Measurements from ENCODE around the gene PRPF18.

The PRPF18 gene

DNA sequence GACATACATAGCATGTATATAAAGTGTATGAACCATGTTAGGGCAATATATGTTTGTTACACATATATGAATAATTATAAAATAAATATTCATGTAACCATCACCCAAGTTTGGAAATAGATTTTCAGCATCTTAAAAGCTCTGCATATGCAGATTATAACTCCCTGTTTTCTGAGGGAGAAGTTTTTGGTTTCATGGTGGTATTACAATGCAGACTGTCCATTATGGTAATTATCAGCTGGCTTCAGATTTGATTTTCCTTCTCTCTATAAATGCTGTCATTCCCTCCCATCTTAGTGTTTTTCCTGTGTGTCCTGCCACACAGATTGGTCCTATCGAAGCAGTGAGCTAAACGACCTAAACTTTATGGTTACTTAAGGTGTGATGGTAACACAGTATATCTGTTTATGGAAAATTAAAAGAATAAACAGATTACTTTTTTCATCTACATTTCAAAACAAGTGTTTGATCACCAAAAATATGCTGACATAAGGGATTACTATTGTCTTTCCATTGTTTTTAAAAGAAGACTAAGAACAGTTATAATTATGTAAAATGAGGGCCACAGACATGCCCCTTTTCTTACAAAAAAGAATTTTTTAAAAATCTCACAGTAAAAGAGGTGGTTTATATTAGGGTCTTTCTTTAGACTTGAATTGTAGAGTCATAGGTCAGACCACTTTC, 17.7 kb downstream of the PRPF18 start:
- DNase-seq (ENCODE audit: low read depth, low spot score) = no peak

- no peak for DNase-seq (ENCODE audit: low read depth, low spot score)
These were observed 21.6 kb downstream of the PRPF18 start for GRCh38 chr10:13608246-13608853.

GRCh38 chr10:13612654-13613373, 26.0 kb downstream of the PRPF18 start:
- no peak for DNase-seq (ENCODE audit: low read depth, low spot score)

DNA sequence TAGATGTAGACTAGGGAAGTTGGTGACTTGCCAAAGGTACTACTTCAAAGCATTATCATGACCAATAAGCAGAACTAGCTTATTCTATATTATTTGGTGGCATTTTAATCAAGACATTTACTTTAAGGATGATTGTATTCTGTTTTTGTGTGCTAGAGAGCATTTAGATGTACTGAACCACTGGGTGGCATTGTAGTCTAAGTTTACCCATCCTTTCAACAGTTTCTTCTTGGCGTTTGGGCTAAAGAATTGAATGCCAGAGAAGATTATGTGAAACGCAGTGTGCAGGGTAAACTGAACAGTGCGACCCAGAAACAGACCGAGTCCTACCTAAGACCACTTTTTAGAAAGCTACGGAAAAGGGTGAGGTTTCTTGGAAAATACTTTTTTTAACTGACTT, 26.8 kb downstream of the PRPF18 start:
- DNase-seq (ENCODE audit: low read depth, low spot score) = no peak

- DNase-seq (ENCODE audit: low read depth, low spot score) = no peak
These were observed 28.0 kb downstream of the PRPF18 start for GRCh38 chr10:13614530-13615332.

GRCh38 chr10:13615650-13616300, 29.0 kb downstream of the PRPF18 start:
- DNase-seq (ENCODE audit: low read depth, low spot score) = no peak

- DNase-seq (ENCODE audit: low read depth, low spot score) = no peak
These were observed 30.4 kb downstream of the PRPF18 start for GRCh38 chr10:13617116-13617515.

GRCh38 chr10:13621931-13622330, 35.2 kb downstream of the PRPF18 start:
- no peak for DNase-seq (ENCODE audit: low read depth, low spot score)

DNA sequence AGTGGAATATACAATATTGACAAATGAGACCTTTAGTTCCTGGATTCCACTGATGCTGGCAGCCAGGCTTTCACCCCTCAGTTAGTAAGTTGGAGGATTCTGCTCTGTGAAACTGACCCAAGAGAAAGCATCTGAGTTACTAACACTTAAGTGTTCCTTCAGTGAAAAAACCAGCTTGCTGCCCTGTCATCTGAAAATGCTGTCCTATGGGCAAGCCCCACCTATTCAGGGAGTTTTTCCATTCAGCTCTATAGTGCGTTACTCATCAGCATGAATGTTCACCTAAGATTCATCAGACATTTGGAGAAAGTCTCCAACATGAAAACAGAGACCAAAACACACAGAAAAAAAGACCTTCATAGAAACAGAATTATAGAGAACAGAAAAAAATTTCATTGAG, 37.9 kb downstream of the PRPF18 start:
- no peak for DNase-seq (ENCODE audit: low read depth, low spot score)

DNA sequence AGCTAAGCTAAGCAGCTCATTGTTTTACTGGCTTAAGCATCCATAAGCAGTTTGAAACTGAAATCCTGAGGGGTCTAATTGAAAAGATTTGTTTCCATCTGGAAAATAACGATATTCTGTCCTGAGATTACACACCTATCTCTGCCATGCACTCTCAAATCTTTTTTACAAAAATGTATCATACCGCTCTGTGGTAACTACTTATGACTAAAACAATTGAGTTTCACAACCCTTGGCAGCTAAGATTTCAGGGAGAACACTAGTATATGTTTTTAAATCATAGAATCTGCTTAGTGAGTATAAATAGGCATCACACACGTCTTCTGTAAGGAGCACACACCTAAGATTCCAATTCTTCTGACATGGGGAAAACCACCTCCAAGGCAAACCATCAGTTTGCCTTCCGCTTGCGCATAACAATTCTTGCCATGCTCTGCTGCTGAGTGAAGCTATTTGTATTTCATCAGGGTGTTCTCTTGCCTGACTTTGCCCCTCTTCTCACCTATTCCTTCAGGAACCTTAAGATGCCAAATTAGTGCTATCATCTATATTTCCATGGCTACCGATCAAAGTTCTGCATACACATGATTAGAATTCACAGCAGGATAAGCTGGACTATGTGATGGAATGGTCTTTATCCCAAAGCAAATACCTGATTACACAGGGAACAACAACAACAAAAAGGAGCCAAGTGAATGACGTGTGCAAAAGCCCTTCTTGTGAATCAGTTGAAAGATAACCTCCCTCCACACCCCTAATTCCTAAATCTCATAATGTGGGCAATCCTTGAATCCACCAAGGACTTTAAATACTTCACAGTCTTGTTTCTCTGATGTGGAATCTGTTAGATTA, 40.9 kb downstream of the PRPF18 start:
- DNase-seq (ENCODE audit: low read depth, low spot score) = no peak

- DNase-seq (ENCODE audit: low read depth, low spot score) = no peak
These were observed 41.9 kb downstream of the PRPF18 start for GRCh38 chr10:13628661-13629060.

GRCh38 chr10:13629116-13629515, 42.4 kb downstream of the PRPF18 start:
- no peak for DNase-seq (ENCODE audit: low read depth, low spot score)

DNA sequence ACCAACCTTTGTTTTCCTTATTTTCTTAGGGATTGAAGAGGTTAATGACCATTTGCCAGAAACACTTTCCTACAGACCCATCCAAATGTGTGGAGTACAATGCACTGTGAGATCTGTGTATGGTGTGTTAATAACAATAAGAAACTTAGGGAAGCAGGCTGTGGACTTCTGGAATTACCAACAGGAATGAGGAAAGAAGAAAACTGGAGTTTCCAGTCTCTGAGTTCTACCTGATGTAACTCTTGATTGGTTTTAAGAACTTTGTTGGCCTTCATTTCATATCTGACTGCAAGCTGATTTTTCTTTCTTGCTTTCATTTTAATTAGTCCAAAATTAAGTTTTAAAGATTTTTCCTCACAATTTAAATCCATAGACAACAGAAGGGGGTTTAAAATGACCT, 43.5 kb downstream of the PRPF18 start:
- no peak for DNase-seq (ENCODE audit: low read depth, low spot score)

DNA sequence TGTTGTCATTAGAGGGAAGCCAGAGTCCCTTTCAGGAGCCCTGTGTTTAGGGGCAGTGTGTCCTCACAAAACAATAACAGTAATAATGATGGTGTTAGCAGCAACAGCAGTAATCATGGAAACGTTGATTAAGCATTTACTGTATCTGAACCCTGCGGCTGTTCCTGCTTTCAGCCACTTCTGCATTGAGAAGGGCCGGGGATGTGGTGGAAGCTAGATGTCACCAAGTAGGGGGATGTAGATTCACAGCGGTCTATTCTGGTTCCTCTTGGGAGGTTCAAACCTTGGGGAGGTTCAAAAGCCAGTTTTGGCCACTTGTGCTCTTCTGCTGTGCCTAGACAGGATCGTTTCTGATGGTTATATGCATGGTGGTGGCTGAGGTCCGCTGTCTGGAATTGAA, 44.8 kb downstream of the PRPF18 start:
- no peak for DNase-seq (ENCODE audit: low read depth, low spot score)

GRCh38 chr10:13632440-13632839, 45.7 kb downstream of the PRPF18 start:
- DNase-seq (ENCODE audit: low read depth, low spot score) = no peak

DNA sequence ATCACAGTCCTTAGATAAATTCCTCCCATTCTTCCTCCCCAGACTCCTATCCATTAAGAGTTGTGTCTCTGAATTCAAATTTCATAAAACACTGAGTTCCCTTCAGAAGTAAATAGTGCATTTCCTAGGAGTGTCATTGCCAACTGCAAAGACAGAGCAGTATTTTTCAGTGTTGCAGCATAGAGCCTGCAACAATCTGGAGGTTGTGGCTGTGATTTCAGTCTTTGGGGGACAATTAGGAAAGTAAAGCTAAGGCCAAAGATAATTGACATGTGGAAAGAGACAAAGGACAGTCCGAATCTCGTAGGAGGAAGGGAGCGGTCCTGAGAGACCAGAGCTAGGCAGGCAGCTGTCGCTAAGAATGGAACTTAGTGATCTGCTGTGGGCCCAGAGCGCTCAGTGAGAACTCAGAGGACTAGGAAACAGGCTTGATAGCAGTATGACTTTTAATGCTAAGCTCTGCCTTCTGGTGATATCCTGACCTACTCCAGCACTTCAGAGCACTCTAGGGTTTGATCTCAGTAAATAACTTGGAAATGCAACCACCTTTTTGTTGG, 46.2 kb downstream of the PRPF18 start:
- DNase-seq (ENCODE audit: low read depth, low spot score) = no peak

DNA sequence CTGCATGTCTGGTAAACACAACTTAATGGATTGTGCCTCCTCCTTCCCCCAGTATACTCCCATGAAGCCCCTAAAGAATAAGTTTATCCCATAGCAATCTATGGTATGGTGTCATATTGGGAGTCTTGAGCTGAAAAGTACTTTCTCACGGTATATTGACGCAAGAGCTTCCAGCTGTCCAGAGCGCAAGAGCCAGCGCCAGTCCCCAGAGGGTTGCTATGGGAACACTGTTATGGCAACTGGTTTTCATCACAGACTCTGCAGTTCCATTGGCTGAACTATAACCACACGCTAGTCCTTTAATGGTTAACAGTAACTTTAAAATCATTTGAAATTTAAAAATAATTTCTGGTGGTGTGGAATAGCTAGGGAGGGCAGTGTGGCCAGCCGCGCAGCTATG, 46.9 kb downstream of the PRPF18 start:
- no peak for DNase-seq (ENCODE audit: low read depth, low spot score)

- DNase-seq (ENCODE audit: low read depth, low spot score) = no peak
These were observed 47.4 kb downstream of the PRPF18 start for GRCh38 chr10:13634207-13634606.

DNA sequence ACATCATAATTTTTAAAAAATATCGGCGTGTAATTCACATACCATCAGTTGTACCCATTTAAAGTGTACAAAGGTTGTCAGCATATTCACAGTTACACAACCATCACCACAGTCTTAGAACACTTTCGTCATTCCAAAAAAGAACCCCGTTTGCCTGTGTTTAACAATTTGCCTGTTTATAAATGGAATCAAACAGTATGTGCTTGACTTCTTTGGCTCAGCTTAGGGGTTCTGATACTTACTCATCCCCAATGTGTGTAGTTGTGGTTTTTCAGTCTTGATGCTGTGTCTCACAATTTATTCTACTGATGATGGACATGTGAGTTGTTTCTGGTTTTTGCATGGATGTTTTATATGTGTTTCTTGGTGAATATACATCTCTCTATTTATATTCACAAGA, 50.0 kb downstream of the PRPF18 start:
- no peak for DNase-seq (ENCODE audit: low read depth, low spot score)

DNA sequence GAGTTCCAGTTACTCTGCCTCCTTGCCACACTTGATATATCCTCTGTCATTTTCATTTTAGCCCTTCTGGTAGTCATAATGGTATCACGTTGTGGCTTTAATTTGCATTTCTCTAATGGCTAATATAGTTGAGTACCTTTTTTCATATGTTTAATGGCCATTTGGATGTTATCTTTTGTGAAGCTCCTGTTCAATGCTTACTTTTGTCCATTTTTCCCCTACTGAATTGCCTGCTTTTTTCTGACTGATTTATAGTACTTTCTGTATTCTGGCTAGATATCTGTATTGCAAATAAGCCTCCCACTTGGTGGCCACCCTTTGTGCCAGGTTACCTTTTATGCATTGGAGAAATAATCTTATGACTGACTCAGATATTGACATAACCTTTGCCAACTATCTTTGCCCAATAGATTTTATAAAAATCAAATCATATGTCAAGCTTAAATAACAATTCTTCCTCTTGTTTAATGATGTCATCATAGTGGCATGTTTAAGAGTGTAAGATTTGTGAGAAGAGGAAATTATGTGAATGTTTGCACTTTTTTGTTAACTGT, 50.6 kb downstream of the PRPF18 start:
- DNase-seq (ENCODE audit: low read depth, low spot score) = no peak

All from activated naive CD8-positive, alpha-beta T cell treated with anti-CD3 and anti-CD28 coated beads, Interleukin-2, amount 50 U/mL, for 16 hours (primary cell).